C4-2B (cell line): ENCODE measurements around the gene ZBTB16.

Experiments used
- ZFX ChIP-seq: fragments of 450-650 bp; IDR thresholded peaks from 2 replicates; pipeline ENCODE4 v1.6.1; 2017
- TF ChIP-seq, protein P1 (sequence below): fragments of 450-650 bp; conservative IDR thresholded peaks from 2 replicates; pipeline ENCODE4 v1.5.1; 2017; ENCODE audit warnings: mild to moderate bottlenecking

DNA sequence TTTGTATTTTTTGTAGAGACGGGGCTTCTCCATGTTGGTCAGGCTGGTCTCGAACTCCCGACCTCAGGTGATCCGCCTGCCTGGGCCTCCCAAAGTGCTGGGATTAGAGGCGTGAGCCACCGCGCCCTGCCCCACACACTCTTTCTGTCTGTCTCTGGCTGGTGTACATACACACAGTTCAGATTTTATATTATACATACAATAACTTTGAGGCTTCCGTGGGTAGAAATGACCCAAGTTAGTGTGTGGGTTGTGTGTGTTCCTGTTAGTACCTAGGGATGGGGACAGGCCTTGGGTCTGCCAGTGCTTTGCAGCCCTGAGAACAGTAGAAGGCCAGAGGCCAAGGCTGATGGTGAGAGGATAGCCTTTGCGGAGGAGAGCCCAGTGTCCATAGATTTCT is 2.8 kb downstream of the ZBTB16 start:
- TF ChIP-seq ZFX: no peak
- TF ChIP-seq, protein P1, sequence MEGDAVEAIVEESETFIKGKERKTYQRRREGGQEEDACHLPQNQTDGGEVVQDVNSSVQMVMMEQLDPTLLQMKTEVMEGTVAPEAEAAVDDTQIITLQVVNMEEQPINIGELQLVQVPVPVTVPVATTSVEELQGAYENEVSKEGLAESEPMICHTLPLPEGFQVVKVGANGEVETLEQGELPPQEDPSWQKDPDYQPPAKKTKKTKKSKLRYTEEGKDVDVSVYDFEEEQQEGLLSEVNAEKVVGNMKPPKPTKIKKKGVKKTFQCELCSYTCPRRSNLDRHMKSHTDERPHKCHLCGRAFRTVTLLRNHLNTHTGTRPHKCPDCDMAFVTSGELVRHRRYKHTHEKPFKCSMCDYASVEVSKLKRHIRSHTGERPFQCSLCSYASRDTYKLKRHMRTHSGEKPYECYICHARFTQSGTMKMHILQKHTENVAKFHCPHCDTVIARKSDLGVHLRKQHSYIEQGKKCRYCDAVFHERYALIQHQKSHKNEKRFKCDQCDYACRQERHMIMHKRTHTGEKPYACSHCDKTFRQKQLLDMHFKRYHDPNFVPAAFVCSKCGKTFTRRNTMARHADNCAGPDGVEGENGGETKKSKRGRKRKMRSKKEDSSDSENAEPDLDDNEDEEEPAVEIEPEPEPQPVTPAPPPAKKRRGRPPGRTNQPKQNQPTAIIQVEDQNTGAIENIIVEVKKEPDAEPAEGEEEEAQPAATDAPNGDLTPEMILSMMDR: no peak
